Measurements from ENCODE around the gene ATP5MK.

GRCh38 chr10:103441206-103441605 lies 44.9 kb upstream of the ATP5MK start:
- TF ChIP-seq GLIS2 (tag by site-specific recombination; IDR thresholded peaks at IDR 0.05) (no peak), HOXA7 (CRISPR knock-in tag; IDR thresholded peaks at IDR 0.05; ENCODE audit: borderline replicate concordance) (no peak), CTCF (tag by site-specific recombination; IDR thresholded peaks at IDR 0.05) (no peak), ZNF274 (IDR thresholded peaks at IDR 0.05; ENCODE audit: low read length) (no peak), ZNF274 (tag by site-specific recombination; IDR thresholded peaks at IDR 0.05; ENCODE audit: borderline replicate concordance) (no peak), ZEB2 (tag by site-specific recombination; IDR thresholded peaks at IDR 0.05) (no peak), RBAK (tag by site-specific recombination; IDR thresholded peaks at IDR 0.05) (no peak), ZNF707 (tag by site-specific recombination; IDR thresholded peaks at IDR 0.05) (no peak), ZNF311 (tag by site-specific recombination; IDR thresholded peaks at IDR 0.05; ENCODE audit: borderline replicate concordance) (no peak), ZNF324 (tag by site-specific recombination; IDR thresholded peaks at IDR 0.05) (no peak)

All from HEK293 (cell line).